DMS114 treated with DMSO at 0.1 percent for 48 hours (cell line): ENCODE data around the gene ITLN2.
"Not testable (repeated sequence)": the region's sequence is repeated elsewhere in the genome, so short reads cannot be mapped to it uniquely, and the experiment has no call there.

ENCODE experiments used
- DNase-seq: peaks from one replicate; lab custom pipeline; 2025; ENCODE audit not compliant: unreplicated experiment; lab: John Stamatoyannopoulos, UW

Gene ITLN2

GRCh38 chr1:160910170-160910750 lies 44.3 kb downstream of the ITLN2 start:
- DNase-seq, result no peak

- DNase-seq, result no peak
Observed at GRCh38 chr1:160907976-160908375, 46.6 kb downstream of the ITLN2 start.

- no peak for DNase-seq
Observed at GRCh38 chr1:160905617-160905989, 49.0 kb downstream of the ITLN2 start.

- no peak for DNase-seq
Observed at GRCh38 chr1:160904783-160905616, 49.6 kb downstream of the ITLN2 start.

- DNase-seq, result not testable (repeated sequence)
Observed at GRCh38 chr1:160902251-160902650, 52.4 kb downstream of the ITLN2 start.

GRCh38 chr1:160901768-160902167 lies 52.8 kb downstream of the ITLN2 start:
- DNase-seq, result no peak

- DNase-seq, result not testable (repeated sequence)
Observed at GRCh38 chr1:160900683-160901082, 53.9 kb downstream of the ITLN2 start.
